ENCODE measurements around the gene MT1HL1.

MT1HL1 gene

GRCh38 chr1:237004116-237004515 lies at the start of gene MT1HL1:
Gene MT1HL1, minus strand, starts transcription at chr1:237004441. Its CDS starts 69 bp downstream, at chr1:237004372.
- DNase-seq, result no peak

GRCh38 chr1:237050915-237051314 lies 46.7 kb upstream of the MT1HL1 start:
- DNase-seq, result no peak

- no peak for DNase-seq
Observed at GRCh38 chr1:237050185-237050584, 45.9 kb upstream of the MT1HL1 start.

- no peak for DNase-seq
Observed at GRCh38 chr1:237048803-237049202, 44.6 kb upstream of the MT1HL1 start.

GRCh38 chr1:237045278-237046016 lies 41.2 kb upstream of the MT1HL1 start:
- DNase-seq, result no peak

- no peak for DNase-seq
Observed at GRCh38 chr1:237043846-237044636, 39.8 kb upstream of the MT1HL1 start.

GRCh38 chr1:237042892-237043576 lies 38.8 kb upstream of the MT1HL1 start:
- DNase-seq, result no peak

GRCh38 chr1:237042526-237042891 lies 38.3 kb upstream of the MT1HL1 start:
- no peak for DNase-seq

- no peak for DNase-seq
Observed at GRCh38 chr1:237041795-237042525, 37.7 kb upstream of the MT1HL1 start, which contains the start of gene RYR2. Gene RYR2, plus strand, starts transcription at chr1:237042184. Its CDS starts 338 bp downstream, at chr1:237042522.

GRCh38 chr1:237041461-237041794 lies 37.2 kb upstream of the MT1HL1 start:
- no peak for DNase-seq

GRCh38 chr1:237040823-237041222 lies 36.6 kb upstream of the MT1HL1 start:
- no peak for DNase-seq

- DNase-seq, result no peak
Observed at GRCh38 chr1:237038211-237038610, 34.0 kb upstream of the MT1HL1 start.

- DNase-seq, result no peak
Observed at GRCh38 chr1:237035759-237036158, 31.5 kb upstream of the MT1HL1 start.

- no peak for DNase-seq
Observed at GRCh38 chr1:237033804-237034203, 29.6 kb upstream of the MT1HL1 start.

GRCh38 chr1:237033061-237033460 lies 28.8 kb upstream of the MT1HL1 start:
- DNase-seq, result no peak

- no peak for DNase-seq
Observed at GRCh38 chr1:237032029-237032428, 27.8 kb upstream of the MT1HL1 start.

- no peak for DNase-seq
Observed at GRCh38 chr1:237031480-237031879, 27.2 kb upstream of the MT1HL1 start.

- no peak for DNase-seq
Observed at GRCh38 chr1:237029850-237030535, 25.8 kb upstream of the MT1HL1 start.

GRCh38 chr1:237029240-237029639 lies 25.0 kb upstream of the MT1HL1 start:
- DNase-seq, result no peak

GRCh38 chr1:237025358-237026074 lies 21.3 kb upstream of the MT1HL1 start:
- no peak for DNase-seq

GRCh38 chr1:237018896-237019295 lies 14.7 kb upstream of the MT1HL1 start:
- DNase-seq, result no peak

- no peak for DNase-seq
Observed at GRCh38 chr1:237016626-237017025, 12.4 kb upstream of the MT1HL1 start.

All from SHP77 (cell line).